ENCODE measurements around the gene IL17RE. TPM values are rescaled to one million over a fixed set of nuclear protein-coding genes. Genes with fewer than 3 reads are reported as not detected.
"Not testable (repeated sequence)": the region's sequence is repeated elsewhere in the genome, so short reads cannot be mapped to it uniquely, and the experiment has no call there.

IL17RE gene
- total RNA-seq, 1 donor from 2014 or later = under 0.01 TPM

GRCh38 chr3:9879830-9880549 lies 22.7 kb upstream of the IL17RE start, which contains the start of gene CIDEC:
Gene CIDEC, minus strand, starts transcription at chr3:9880253. Its CDS starts 1,767 bp downstream, at chr3:9878486.
- no peak for DNase-seq (ENCODE audit: low read depth in 2 of 2)

GRCh38 chr3:9881441-9881840 lies 21.2 kb upstream of the IL17RE start:
- no peak for DNase-seq (ENCODE audit: low read depth in 2 of 2)

- no peak for DNase-seq (ENCODE audit: low read depth in 2 of 2)
These were observed 18.7 kb upstream of the IL17RE start for GRCh38 chr3:9883706-9884554.

GRCh38 chr3:9884555-9885165 lies 18.0 kb upstream of the IL17RE start:
- DNase-seq (ENCODE audit: low read depth in 2 of 2) = peak in 1 of 2 donors; percentile 49

GRCh38 chr3:9886328-9886727 lies 16.3 kb upstream of the IL17RE start:
- no peak for DNase-seq (ENCODE audit: low read depth in 2 of 2)

GRCh38 chr3:9887480-9887879 lies 15.2 kb upstream of the IL17RE start:
- DNase-seq (ENCODE audit: low read depth in 2 of 2) = no peak

- no peak for DNase-seq (ENCODE audit: low read depth in 2 of 2)
These were observed 14.1 kb upstream of the IL17RE start for GRCh38 chr3:9888540-9888939.

GRCh38 chr3:9889405-9889804 lies 13.2 kb upstream of the IL17RE start:
- DNase-seq (ENCODE audit: low read depth in 2 of 2) = no peak

GRCh38 chr3:9890249-9891071 lies 12.2 kb upstream of the IL17RE start, which contains the start of gene JAGN1:
Gene JAGN1, plus strand, starts transcription at chr3:9890610. Its CDS starts 113 bp downstream, at chr3:9890723.
- DNase-seq (ENCODE audit: low read depth in 2 of 2) = peak; percentile 91 to 92

GRCh38 chr3:9891072-9891622 lies 11.5 kb upstream of the IL17RE start:
- DNase-seq (ENCODE audit: low read depth in 2 of 2) = no peak

GRCh38 chr3:9893739-9894138 lies 8.9 kb upstream of the IL17RE start:
- DNase-seq (ENCODE audit: low read depth in 2 of 2) = no peak

- DNase-seq (ENCODE audit: low read depth in 2 of 2) = not testable (repeated sequence)
These were observed 6.9 kb upstream of the IL17RE start for GRCh38 chr3:9895715-9896114.

GRCh38 chr3:9896755-9897407 lies 5.8 kb upstream of the IL17RE start:
- DNase-seq (ENCODE audit: low read depth in 2 of 2) = not testable (repeated sequence)

GRCh38 chr3:9897408-9898372 lies 5.0 kb upstream of the IL17RE start:
- peak; percentile 30 to 81 for DNase-seq (ENCODE audit: low read depth in 2 of 2)

- no peak for DNase-seq (ENCODE audit: low read depth in 2 of 2)
These were observed 4.0 kb upstream of the IL17RE start for GRCh38 chr3:9898467-9899241.

GRCh38 chr3:9899289-9899791 lies 3.3 kb upstream of the IL17RE start:
- no peak for DNase-seq (ENCODE audit: low read depth in 2 of 2)

- DNase-seq (ENCODE audit: low read depth in 2 of 2) = not testable (repeated sequence)
These were observed 1.7 kb upstream of the IL17RE start for GRCh38 chr3:9900965-9901415.

- DNase-seq (ENCODE audit: low read depth in 2 of 2) = peak; percentile 33 to 80
These were observed 681 bp upstream of the IL17RE start for GRCh38 chr3:9901967-9902366.

Data from lung microvascular endothelial cell (primary cell).